T follicular helper cell (primary cell): ENCODE results near the gene REXO1.
"Not testable (repeated sequence)": the region's sequence is repeated elsewhere in the genome, so short reads cannot be mapped to it uniquely, and the experiment has no call there.

ENCODE experiments used
- DNase-seq: peaks from one replicate; pipeline ENCODE4 v3.0.0-alpha.2; 2020; ENCODE audit warnings: low read depth

REXO1 gene

GRCh38 chr19:1813192-1814182, 34.8 kb downstream of the REXO1 start:
- no peak for DNase-seq

GRCh38 chr19:1812426-1813191, 35.7 kb downstream of the REXO1 start:
- DNase-seq: peak; percentile 70

GRCh38 chr19:1811942-1812425, 36.3 kb downstream of the REXO1 start, which contains the start of gene ATP8B3:
Gene ATP8B3 (minus strand): TSS chr19:1812276. CDS start chr19:1811736, 540 bp downstream.
- DNase-seq: peak; percentile 60

- peak; percentile 31 for DNase-seq
Observed at GRCh38 chr19:1811472-1811894, 36.8 kb downstream of the REXO1 start.

GRCh38 chr19:1810439-1811160, 37.7 kb downstream of the REXO1 start:
- no peak for DNase-seq

GRCh38 chr19:1809678-1810077, 38.6 kb downstream of the REXO1 start:
- no peak for DNase-seq

GRCh38 chr19:1808395-1808731, 39.9 kb downstream of the REXO1 start:
- DNase-seq: no peak

GRCh38 chr19:1807695-1808394, 40.4 kb downstream of the REXO1 start:
- DNase-seq: no peak

- no peak for DNase-seq
Observed at GRCh38 chr19:1807030-1807694, 41.1 kb downstream of the REXO1 start.

GRCh38 chr19:1806184-1807029, 41.9 kb downstream of the REXO1 start:
- no peak for DNase-seq

- DNase-seq: no peak
Observed at GRCh38 chr19:1805401-1806183, 42.7 kb downstream of the REXO1 start.

- no peak for DNase-seq
Observed at GRCh38 chr19:1804858-1805257, 43.4 kb downstream of the REXO1 start.

GRCh38 chr19:1799695-1800342, 48.5 kb downstream of the REXO1 start:
- DNase-seq: no peak

GRCh38 chr19:1797313-1797712, 51.0 kb downstream of the REXO1 start:
- not testable (repeated sequence) for DNase-seq

GRCh38 chr19:1796395-1797142, 51.7 kb downstream of the REXO1 start:
- no peak for DNase-seq

- DNase-seq: no peak
Observed at GRCh38 chr19:1794424-1795172, 53.7 kb downstream of the REXO1 start.

- DNase-seq: no peak
Observed at GRCh38 chr19:1791879-1792278, 56.4 kb downstream of the REXO1 start.
